Spleen (tissue), 7 donors: ENCODE results near the gene NUP98.

ENCODE experiments used
- POLR2A ChIP-seq, 3 donors: fragments of 450-650 bp; IDR thresholded peaks; one replicate each; pipeline ENCODE4 v1.5.1; 2017; ENCODE audit warnings: antibody characterized with exemption in 3 of 3, mild to moderate bottlenecking in 1 of 3
- TF ChIP-seq, protein P1 (sequence below), 11 experiments: fragments of 200-600 bp in 7 of 11; fragments of 450-650 bp in 4 of 11; sonication (generic) in 4 of 11; IDR thresholded peaks in 8 of 11; conservative IDR thresholded peaks in 3 of 11; 1 replicate in 7 of 11; 2 replicates in 4 of 11; pipeline versions ENCODE4 v1.4.0 to v1.8.0; 2016 to 2021; ENCODE audit warnings: antibody characterized with exemption in 11 of 11, inconsistent platforms in 4 of 11, mild to moderate bottlenecking in 1 of 11
- donor health status: DM: no; HTN: no; CAD: no; lungs with moderate emphysema.
- donor health status: DM: no; HTN: no; CAD: no.
- donor health status: DM: no; HTN: no; CAD: no.

DNA sequence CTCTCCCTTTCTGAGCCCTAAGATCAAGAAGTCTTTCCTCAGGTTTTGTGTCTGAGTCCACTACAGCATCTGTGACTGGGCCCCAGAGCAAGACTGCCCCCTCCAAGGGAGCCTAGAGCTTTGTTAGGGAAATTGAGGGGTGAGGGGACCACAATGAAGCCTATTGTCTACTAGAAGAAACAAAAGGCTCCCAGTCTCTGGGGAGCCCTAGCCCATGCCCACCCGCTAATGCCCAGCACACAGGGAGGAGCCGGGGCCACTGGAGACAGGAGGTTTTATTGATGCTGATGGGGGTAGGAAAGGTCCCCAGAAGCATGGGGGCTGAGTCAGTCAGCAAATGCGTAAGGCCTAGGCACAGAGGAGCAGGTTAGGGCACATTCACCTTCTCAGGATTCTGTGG lies 29.4 kb upstream of the NUP98 start:
- TF ChIP-seq, protein P1, sequence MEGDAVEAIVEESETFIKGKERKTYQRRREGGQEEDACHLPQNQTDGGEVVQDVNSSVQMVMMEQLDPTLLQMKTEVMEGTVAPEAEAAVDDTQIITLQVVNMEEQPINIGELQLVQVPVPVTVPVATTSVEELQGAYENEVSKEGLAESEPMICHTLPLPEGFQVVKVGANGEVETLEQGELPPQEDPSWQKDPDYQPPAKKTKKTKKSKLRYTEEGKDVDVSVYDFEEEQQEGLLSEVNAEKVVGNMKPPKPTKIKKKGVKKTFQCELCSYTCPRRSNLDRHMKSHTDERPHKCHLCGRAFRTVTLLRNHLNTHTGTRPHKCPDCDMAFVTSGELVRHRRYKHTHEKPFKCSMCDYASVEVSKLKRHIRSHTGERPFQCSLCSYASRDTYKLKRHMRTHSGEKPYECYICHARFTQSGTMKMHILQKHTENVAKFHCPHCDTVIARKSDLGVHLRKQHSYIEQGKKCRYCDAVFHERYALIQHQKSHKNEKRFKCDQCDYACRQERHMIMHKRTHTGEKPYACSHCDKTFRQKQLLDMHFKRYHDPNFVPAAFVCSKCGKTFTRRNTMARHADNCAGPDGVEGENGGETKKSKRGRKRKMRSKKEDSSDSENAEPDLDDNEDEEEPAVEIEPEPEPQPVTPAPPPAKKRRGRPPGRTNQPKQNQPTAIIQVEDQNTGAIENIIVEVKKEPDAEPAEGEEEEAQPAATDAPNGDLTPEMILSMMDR (IDR thresholded peaks at IDR 0.05 in 8 of 11, conservative IDR thresholded peaks at IDR 0.05 in 3 of 11), result no peak
- no peak for TF ChIP-seq POLR2A (IDR thresholded peaks at IDR 0.05)
